Bronchial epithelial cell (primary cell): ENCODE results near the gene ZNF559. TPM values are rescaled to one million over a fixed set of nuclear protein-coding genes. Genes with fewer than 3 reads are reported as not detected.

Source experiments
- DNase-seq: peaks from one replicate; pipeline ENCODE4 v3.0.0-alpha.2; 2010; ENCODE audit warnings: low read depth
- FAIRE-seq: peaks from 2 replicates; lab custom pipeline; 2011; peaks lifted over from hg19 to GRCh38; lab: Jason Lieb, UNC
- H3K27me3 ChIP-seq: 2 replicates; pipeline ENCODE4 v1.5.1; 2011; ENCODE audit warnings: low read length; ENCODE audit not compliant: control insufficient read depth, insufficient read depth
- H3K36me3 ChIP-seq: 2 replicates; pipeline ENCODE4 v1.5.1; 2011; ENCODE audit warnings: low read length; ENCODE audit not compliant: control insufficient read depth, insufficient read depth
- H3K4me3 ChIP-seq: 2 replicates; pipeline ENCODE4 v1.5.1; 2011; ENCODE audit warnings: mild to moderate bottlenecking, low read depth, low read length, control low read depth
- total RNA-seq: library from RNA; depleted of rRNA; stranded (reverse); fragments of >200 nt; gene quantifications from 2 replicates; pipeline ENCODE4 v1.2.1, GENCODE V29; 2014
- TF ChIP-seq, protein P1 (sequence below): IDR thresholded peaks from 2 replicates; pipeline ENCODE4 v1.5.1; 2011; ENCODE audit warnings: mild to moderate bottlenecking, moderate library complexity, low read length, control low read depth, inconsistent platforms; ENCODE audit not compliant: insufficient read depth, severe bottlenecking

Gene ZNF559
- total RNA-seq, 1 donor from 2014 or later = 12.1 TPM

DNA sequence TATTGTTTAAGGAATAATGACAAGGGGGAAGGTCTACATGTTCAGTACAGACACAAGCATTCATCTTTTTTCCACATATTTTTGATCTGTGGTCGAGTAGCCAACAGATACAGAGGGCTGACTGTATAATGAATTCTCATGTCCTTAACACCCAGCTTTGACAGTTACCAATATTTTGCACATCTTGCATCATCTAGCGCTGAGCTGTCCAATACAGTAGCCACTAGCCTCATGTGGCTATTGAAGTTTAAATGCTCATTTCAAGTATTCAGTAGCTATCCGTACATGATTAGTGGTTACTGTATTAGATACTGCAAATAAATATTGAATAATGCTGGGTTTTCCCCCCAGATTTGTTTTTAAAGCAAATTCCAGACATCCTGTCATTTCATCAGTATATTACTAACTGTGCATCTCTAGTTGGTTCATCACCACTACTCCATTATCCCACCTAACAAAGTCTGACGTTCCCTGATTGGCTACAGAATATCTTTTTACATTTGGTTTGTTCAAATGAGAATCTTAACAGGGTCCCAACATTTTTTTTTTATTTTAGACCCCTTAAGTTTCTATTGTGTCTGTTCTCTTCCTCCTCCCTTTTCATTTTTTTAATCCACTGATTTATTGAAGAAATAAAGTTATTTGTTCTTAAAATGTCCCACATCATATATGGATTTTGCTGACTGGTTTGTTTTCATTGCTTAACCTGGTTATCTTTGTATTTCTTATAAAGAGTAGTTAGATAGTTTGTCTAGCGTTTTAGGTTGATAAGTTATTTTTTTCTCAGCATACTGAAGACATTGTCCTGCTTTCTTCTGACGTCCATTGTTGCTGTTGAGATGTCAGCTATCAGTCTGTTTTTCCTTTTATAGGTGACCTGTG, 47.0 kb downstream of the ZNF559 start:
- no peak overlapping the region for H3K4me3 ChIP-seq
- no peaks in the 10 kb centered on the region for H3K27me3 ChIP-seq
- FAIRE-seq (no peak), DNase-seq (no peak)
- TF ChIP-seq, protein P1, sequence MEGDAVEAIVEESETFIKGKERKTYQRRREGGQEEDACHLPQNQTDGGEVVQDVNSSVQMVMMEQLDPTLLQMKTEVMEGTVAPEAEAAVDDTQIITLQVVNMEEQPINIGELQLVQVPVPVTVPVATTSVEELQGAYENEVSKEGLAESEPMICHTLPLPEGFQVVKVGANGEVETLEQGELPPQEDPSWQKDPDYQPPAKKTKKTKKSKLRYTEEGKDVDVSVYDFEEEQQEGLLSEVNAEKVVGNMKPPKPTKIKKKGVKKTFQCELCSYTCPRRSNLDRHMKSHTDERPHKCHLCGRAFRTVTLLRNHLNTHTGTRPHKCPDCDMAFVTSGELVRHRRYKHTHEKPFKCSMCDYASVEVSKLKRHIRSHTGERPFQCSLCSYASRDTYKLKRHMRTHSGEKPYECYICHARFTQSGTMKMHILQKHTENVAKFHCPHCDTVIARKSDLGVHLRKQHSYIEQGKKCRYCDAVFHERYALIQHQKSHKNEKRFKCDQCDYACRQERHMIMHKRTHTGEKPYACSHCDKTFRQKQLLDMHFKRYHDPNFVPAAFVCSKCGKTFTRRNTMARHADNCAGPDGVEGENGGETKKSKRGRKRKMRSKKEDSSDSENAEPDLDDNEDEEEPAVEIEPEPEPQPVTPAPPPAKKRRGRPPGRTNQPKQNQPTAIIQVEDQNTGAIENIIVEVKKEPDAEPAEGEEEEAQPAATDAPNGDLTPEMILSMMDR = no peak
- H3K36me3 ChIP-seq = no peaks in the 10 kb centered on the region

DNA sequence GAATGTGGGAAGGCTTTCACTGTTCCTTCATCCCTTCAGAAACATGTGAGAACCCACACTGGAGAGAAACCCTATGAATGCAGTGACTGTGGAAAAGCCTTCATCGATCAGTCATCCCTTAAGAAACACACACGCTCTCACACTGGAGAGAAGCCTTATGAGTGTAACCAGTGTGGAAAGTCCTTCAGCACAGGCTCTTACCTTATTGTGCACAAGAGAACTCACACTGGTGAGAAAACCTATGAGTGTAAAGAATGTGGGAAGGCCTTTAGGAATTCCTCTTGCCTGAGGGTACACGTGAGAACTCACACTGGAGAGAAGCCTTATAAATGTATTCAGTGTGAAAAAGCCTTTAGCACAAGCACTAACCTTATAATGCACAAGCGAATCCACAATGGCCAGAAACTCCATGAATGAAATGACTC, 57.4 kb downstream of the ZNF559 start:
- peaks cover 7% of the 10 kb centered on the region for H3K36me3 ChIP-seq
- FAIRE-seq = no peak
- TF ChIP-seq, protein P1 = no peak

More for the DNA sequence above, 57.4 kb downstream of the ZNF559 start:
- no peak for DNase-seq
- H3K4me3 ChIP-seq = no peak overlapping the region
- no peaks in the 10 kb centered on the region for H3K27me3 ChIP-seq

Other genes starting within 250 kb of the ZNF559 start
- gene OR1M1, start 237.1 kb upstream of the ZNF559 start, total RNA-seq = not detected in 2 replicates
- not detected in 2 replicates for gene OR7G2, start 216.7 kb upstream of the ZNF559 start, total RNA-seq
- not detected in 2 replicates for gene OR7G1, start 208.4 kb upstream of the ZNF559 start, total RNA-seq
- not detected in 2 replicates for gene OR7G3, start 197.2 kb upstream of the ZNF559 start, total RNA-seq
- gene ZNF317, start 183.8 kb upstream of the ZNF559 start, total RNA-seq = 11.6 and 15.4 TPM in 2 replicates
- gene OR7D2, start 145.2 kb upstream of the ZNF559 start, total RNA-seq = not detected in 2 replicates
- not detected in 2 replicates for gene OR7D4, start 104.6 kb upstream of the ZNF559 start, total RNA-seq
- gene OR7E24, start 73.2 kb upstream of the ZNF559 start, total RNA-seq = not detected in 2 replicates
- gene ZNF699, start 14.3 kb upstream of the ZNF559 start, total RNA-seq = 8.8 and 11.6 TPM in 2 replicates
- 0.79 and 1.2 TPM in 2 replicates for gene ZNF177, start 38.8 kb downstream of the ZNF559 start, total RNA-seq
- gene ZNF266, start 111.4 kb downstream of the ZNF559 start, total RNA-seq = 9.5 and 10.3 TPM in 2 replicates
- gene ZNF560, start 174.4 kb downstream of the ZNF559 start, total RNA-seq = under 0.01 and 0.38 TPM in 2 replicates
- gene ZNF426, start 214.5 kb downstream of the ZNF559 start, total RNA-seq = 17.6 and 19.2 TPM in 2 replicates